Head of caudate nucleus (tissue), 42 donors: ENCODE results near the gene SPACA1.

ENCODE experiments used
- DNase-seq, 42 donors: peaks; one replicate each; pipeline versions ENCODE4 v3.0.0 to v3.0.0-alpha.2; 2020 to 2021; ENCODE audit warnings: mixed read lengths in 7 of 42
- intact Hi-C: fragments of 100-400 bp; cut with DNase I; formaldehyde crosslinking; loops from one replicate; pipeline ENCODE4 v1.15.0; 2022

The SPACA1 gene

DNA sequence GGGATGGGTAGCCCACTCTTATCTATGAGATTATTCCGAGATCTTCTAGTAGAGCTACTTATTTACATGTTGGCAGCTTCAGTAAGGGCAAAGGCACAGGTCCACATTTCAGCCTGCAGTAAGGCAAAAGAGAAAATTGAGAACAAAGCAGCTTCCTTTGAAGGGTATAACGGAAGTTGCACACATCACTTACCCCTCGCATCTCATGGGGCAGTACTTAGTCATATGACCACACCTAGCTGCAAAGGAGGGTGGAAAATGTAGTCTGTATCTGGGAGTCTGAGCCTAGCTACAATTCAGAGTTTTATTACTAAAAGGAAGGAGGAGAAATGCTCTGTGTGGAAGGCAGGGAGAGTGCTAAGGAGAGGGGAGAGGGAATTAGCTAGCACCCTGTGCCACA, 29.7 kb downstream of the SPACA1 start:
- DNase-seq, result no peak
- intact Hi-C loops, result no loop called here

DNA sequence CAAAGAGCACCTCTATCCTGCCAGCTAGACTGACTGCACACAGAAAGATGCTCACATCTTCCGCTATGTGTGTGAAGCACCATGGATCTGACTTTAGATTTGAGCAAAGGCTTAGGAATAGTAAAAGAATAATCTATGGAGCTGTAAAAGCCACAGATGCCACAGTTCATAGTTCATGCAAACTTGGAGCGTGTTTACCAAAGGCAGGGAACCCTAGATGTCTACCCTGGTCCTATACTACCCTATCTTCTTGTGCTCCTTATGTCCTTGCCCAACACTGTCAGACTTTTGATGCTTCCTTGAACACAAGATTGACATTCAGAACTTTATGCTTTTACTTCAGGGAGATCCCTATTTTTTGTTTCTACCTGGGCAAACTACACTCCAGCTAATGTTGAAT, 39.2 kb downstream of the SPACA1 start:
- DNase-seq, result no peak
- intact Hi-C loops, result no loop called here

DNA sequence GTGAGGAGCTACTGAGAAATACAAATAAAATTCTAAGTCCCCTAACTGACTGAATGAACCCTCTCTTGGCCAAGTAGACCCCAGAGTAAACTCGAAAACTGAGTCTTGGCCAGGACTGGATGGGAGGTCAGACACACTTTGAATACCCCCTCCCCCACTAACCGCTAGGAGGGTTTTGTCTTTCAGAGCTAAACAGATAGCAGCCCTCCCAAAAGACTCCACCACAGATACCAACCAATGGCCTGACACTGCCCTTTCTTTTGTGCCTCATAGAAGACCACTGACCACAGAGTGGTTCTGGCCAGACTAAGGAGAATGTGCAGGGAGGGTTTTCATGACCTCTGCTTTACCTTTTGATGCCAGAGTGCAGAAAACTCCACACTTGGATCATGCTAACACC, 42.1 kb downstream of the SPACA1 start:
- DNase-seq, result no peak
- intact Hi-C loops, result no loop called here

DNA sequence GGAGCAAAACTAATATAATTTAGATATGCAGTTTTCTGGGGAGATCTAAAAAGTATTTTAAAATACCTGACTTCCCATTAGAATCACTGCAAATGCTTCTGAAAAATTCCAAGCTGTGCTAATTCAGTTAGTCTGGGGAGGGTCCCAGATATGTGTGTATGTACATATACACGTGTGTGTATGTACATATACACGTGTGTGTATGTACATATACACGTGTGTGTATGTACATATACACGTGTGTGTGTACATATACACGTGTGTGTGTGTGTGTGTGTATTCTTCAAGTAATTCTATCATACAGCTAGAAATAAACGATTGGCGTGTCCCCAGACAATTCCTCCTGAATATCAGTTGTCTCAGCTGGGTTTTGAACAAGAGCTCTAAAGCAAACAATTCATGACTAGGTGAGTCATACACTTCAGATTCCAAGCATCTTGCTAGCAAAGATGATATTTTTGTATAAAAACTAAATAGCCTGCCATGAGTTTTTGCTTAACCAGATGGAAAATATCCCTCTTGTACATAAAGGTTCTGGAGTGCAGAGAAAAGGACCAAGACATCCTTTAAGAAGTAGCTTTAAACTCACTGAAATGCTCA, 58.2 kb downstream of the SPACA1 start:
- intact Hi-C loops, result no loop called here
- DNase-seq, result no peak

DNA sequence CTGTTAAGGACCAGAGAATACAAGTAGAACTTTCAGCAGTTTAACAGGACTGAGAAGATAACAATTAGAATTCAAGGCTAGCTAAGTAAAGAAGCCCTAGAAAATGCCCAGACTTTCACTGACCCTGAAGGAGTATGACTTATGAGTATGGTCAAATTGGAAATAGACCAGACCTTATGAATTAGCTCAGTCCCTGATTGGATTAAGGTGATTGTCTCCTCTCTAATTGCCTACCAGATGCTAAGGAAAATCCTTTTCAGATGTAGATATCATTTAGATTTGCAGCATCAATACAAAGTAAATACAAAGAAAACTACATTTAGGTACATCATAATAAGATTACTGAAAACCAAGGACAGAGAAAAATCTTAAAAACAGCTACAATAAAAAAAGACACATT, 59.6 kb downstream of the SPACA1 start:
- intact Hi-C loops, result no loop called here
- DNase-seq, result no peak

- DNase-seq, result no peak
- intact Hi-C loops, result no loop called here
Measured at GRCh38 chr6:88111991-88112390, 64.3 kb downstream of the SPACA1 start.

GRCh38 chr6:88114838-88115237, 67.2 kb downstream of the SPACA1 start:
- DNase-seq, result no peak
- intact Hi-C loops, result no loop called here

DNA sequence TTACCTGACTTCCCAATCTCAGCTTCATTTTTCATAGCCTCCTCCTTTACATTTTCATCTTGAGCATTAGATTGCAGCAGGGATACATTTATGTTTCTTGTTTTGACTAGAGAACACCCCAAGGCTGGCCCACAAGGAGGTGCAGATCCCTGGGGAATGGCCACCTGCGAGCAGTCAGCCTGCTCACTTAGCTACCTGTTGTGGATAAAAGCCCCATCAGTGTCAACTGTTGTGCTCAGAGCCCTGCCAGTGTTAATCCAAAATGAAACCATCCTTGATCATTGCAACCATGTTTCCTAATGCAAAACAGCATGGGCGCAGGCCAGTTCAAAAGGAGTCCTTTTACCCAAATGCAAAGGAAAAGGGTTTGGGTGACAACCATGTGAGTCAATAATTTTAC, 67.7 kb downstream of the SPACA1 start:
- no peak for DNase-seq
- intact Hi-C loops, result no loop called here

GRCh38 chr6:88116276-88116675, 68.6 kb downstream of the SPACA1 start:
- intact Hi-C loops, result no loop called here
- no peak for DNase-seq
